ENCODE results near the gene ANXA3.
A peak's percentile ranks its signal among the peaks of the same experiment; 100 is the strongest.

Gene ANXA3

GRCh38 chr4:78642934-78643333 lies 91.4 kb downstream of the ANXA3 start:
- H3K4me1 Mint-ChIP-seq: peaks cover 21% of the 10 kb centered on the region
- no peak for TF ChIP-seq CTCF (IDR thresholded peaks at IDR 0.05; ENCODE audit: unreplicated experiment in 3 of 3)
- no peak overlapping the region for H3K27ac Mint-ChIP-seq
- H3K27me3 Mint-ChIP-seq (ENCODE audit: low read depth): peaks cover 4% of the 10 kb centered on the region
- no peaks in the 10 kb centered on the region for H3K36me3 Mint-ChIP-seq (ENCODE audit: low read depth)
- no peak overlapping the region for H3K4me3 Mint-ChIP-seq
- H3K9me3 Mint-ChIP-seq: no peaks in the 10 kb centered on the region

GRCh38 chr4:78644063-78644691 lies 92.6 kb downstream of the ANXA3 start:
- no peaks in the 10 kb centered on the region for H3K36me3 Mint-ChIP-seq (ENCODE audit: low read depth)
- H3K9me3 Mint-ChIP-seq: no peaks in the 10 kb centered on the region
- H3K4me1 Mint-ChIP-seq: peaks cover 22% of the 10 kb centered on the region
- H3K27me3 Mint-ChIP-seq (ENCODE audit: low read depth): peaks cover 4% of the 10 kb centered on the region
- no peak overlapping the region for H3K27ac Mint-ChIP-seq
- no peak for TF ChIP-seq CTCF (IDR thresholded peaks at IDR 0.05; ENCODE audit: unreplicated experiment in 3 of 3)
- no peak overlapping the region for H3K4me3 Mint-ChIP-seq

- peak; percentile 77 to 82 (median 78) for TF ChIP-seq CTCF (IDR thresholded peaks at IDR 0.05; ENCODE audit: unreplicated experiment in 3 of 3)
- peaks cover 22% of the 10 kb centered on the region for H3K4me1 Mint-ChIP-seq
- no peaks in the 10 kb centered on the region for H3K9me3 Mint-ChIP-seq
- peak overlapping the region in 2 of 3 experiments; percentile 4 to 99 for H3K27ac Mint-ChIP-seq
- no peaks in the 10 kb centered on the region for H3K36me3 Mint-ChIP-seq (ENCODE audit: low read depth)
- no peak overlapping the region for H3K4me3 Mint-ChIP-seq
- peaks cover 4% of the 10 kb centered on the region for H3K27me3 Mint-ChIP-seq (ENCODE audit: low read depth)
These were observed 93.3 kb downstream of the ANXA3 start for GRCh38 chr4:78644744-78645330.

GRCh38 chr4:78645853-78646757 lies 94.5 kb downstream of the ANXA3 start:
- peaks cover 4% of the 10 kb centered on the region for H3K27me3 Mint-ChIP-seq (ENCODE audit: low read depth)
- TF ChIP-seq CTCF (IDR thresholded peaks at IDR 0.05; ENCODE audit: unreplicated experiment in 3 of 3): no peak

GRCh38 chr4:78647272-78647671 lies 95.7 kb downstream of the ANXA3 start:
- TF ChIP-seq CTCF (IDR thresholded peaks at IDR 0.05; ENCODE audit: unreplicated experiment in 3 of 3): no peak
- Mint-ChIP-seq H3K4me3 (no peak overlapping the region), H3K9me3 (no peaks in the 10 kb centered on the region), H3K27me3 (ENCODE audit: low read depth) (peaks cover 4% of the 10 kb centered on the region), H3K4me1 (peaks cover 22% of the 10 kb centered on the region), H3K36me3 (ENCODE audit: low read depth) (no peaks in the 10 kb centered on the region), H3K27ac (no peak overlapping the region)

More at GRCh38 chr4:78645853-78646757, 94.5 kb downstream of the ANXA3 start:
- H3K4me1 Mint-ChIP-seq: peaks cover 22% of the 10 kb centered on the region
- peak overlapping the region in 1 of 3 experiments; percentile 29 for H3K4me3 Mint-ChIP-seq
- H3K9me3 Mint-ChIP-seq: no peaks in the 10 kb centered on the region
- H3K27ac Mint-ChIP-seq: peak overlapping the region; percentile 82 to 99 (median 99)
- H3K36me3 Mint-ChIP-seq (ENCODE audit: low read depth): no peaks in the 10 kb centered on the region

All from nephron (organoid).